GM12801 (cell line): Measurements from ENCODE around the gene NUP43.

Source experiments
- TF ChIP-seq, protein P1 (sequence below): IDR thresholded peaks from one replicate; pipeline ENCODE4 v1.5.1; 2011; ENCODE audit warnings: control low read depth; ENCODE audit not compliant: insufficient read length; ENCODE audit errors: extremely low read depth

Gene NUP43

DNA sequence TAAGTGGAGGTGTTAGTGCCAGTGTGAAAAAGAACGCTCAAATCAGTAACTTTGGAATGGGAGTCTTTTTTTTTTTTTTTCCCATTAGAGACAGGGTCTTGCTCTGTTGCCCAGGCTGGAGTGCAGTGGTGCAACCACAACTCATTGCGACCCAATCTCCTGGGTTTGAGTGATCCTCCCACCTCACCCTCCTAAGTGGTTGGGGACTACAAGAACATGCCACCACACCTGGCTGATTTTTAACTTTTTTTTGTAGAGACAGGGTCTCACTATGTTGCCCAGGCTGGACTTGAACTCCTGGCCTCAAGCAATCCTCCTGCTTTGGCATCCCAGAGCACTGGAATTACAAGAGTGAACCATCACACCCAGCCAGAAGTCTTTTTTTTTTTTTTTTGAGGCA, 48.2 kb downstream of the NUP43 start:
- TF ChIP-seq, protein P1, sequence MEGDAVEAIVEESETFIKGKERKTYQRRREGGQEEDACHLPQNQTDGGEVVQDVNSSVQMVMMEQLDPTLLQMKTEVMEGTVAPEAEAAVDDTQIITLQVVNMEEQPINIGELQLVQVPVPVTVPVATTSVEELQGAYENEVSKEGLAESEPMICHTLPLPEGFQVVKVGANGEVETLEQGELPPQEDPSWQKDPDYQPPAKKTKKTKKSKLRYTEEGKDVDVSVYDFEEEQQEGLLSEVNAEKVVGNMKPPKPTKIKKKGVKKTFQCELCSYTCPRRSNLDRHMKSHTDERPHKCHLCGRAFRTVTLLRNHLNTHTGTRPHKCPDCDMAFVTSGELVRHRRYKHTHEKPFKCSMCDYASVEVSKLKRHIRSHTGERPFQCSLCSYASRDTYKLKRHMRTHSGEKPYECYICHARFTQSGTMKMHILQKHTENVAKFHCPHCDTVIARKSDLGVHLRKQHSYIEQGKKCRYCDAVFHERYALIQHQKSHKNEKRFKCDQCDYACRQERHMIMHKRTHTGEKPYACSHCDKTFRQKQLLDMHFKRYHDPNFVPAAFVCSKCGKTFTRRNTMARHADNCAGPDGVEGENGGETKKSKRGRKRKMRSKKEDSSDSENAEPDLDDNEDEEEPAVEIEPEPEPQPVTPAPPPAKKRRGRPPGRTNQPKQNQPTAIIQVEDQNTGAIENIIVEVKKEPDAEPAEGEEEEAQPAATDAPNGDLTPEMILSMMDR = no peak

DNA sequence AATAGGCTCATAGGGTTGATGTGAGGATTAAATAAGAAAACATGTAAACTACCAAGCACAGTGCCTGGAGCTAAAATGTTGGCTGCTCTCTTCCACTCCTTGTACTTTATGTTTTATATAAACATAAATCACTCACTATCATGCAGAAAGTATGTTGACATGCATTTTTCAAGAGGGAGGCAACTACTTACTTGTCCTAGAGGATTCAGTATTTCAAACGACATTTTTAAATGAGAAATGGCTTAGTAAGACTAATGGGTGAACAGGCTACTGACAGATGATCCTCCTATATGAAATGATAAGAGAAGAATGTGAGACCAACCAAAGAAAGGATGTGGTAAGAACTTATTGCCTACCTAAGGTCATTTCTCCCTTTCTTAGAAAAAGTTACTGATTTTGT, 49.4 kb downstream of the NUP43 start:
- TF ChIP-seq, protein P1 = no peak

DNA sequence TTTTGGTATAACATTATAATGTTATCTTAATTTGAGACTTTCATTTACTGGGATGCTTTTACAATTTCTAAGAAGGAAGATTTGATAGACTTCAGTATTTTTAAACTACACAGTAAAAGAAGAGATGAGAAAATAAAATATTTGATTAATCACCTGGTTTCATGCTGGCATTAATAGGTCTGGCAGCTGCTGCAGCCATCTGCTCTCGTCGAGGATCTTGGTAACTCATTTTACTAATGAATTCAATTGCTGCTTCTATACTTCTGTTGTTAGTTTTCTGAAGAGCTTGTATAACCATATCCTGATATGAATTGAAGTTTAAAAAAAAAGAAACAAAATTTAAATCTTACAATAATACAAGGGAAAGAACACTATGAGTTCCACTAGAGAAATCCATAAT, 51.4 kb downstream of the NUP43 start:
- TF ChIP-seq, protein P1 = no peak

DNA sequence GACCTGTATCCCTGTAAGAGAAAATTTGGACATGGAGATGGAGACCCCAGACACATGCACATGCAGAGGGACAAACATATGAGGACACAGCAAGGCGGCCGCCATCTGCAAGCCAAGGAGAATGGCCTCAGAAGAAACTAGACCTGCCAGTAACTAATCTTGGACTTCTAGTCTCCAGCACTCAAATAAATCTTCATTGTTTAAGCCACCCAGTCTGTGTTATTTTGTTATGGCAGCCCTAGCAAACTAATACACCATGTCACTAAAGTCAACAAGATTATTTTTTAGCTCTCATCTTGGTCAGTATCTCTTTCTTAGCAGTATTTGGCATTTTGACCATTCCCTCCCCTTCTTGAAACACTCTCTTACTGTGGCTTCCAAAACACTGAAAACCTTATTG, 55.1 kb downstream of the NUP43 start:
- TF ChIP-seq, protein P1 = no peak

DNA sequence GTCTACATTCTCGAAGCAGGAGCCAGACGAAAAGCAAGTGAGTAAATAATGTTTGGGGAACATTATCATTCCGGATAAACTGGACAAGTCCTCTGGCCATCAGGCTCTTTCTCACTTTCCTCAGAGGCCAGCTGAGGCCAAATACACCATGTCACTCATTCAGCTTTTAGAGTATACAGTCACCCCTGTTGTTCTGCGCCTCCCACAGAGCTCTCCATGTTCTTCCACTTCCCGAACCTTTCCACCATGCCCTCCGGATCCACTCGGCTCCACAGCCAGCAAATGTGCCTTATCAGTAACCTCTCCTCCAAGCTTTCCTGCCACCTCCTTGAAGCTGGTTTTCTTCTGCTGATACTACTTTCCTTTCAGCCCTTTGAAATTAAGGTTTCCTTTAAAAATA, 60.1 kb downstream of the NUP43 start:
- TF ChIP-seq, protein P1 = no peak

DNA sequence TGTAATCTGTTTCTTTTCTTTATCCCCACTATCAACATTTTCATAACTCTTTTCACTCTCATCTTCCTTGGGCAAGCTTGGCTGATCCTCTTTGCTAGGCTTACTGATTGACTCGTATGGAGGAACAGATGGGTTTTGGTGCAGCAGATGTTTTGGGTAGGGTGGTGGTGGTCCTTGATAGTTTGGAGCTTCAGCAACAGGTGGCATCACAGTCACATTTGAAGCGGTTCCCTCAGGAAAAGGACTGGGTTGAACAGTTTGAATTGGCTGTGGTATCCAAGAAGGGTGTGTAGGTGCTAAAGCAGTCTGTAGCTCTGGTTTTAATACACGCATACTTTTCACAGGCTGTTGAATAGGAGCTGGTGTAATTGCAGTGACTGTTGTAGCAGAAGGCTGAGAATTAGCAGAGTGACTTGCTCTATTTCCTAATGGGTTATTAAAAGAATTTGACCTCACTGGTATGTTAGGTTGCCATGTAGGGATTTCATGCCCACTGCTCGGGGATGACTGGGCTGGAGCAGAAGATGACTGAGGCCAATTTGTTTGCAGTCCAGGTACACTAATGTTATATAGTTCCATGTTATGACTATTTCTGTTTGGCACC, 63.0 kb downstream of the NUP43 start:
- TF ChIP-seq, protein P1 = no peak

DNA sequence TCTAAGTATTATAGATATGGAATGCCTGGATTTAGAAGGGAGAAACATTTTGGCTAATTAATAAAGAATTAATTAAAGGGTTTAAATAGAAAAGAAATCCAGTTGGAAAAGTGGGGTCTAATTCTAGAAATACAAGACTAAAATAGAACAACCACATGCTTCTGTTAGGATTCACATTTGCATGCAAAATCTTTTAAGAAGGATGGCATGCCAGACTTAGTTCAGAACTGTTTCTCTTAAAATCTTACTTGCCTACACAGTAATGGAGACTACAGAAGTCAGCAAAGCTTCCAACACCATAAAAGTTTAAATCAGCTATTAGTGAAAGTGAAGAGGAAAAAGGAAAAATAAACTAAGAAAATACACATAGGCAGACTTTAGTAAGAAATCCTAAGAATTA, 65.1 kb downstream of the NUP43 start:
- TF ChIP-seq, protein P1 = no peak
